RWPE1 (cell line): ENCODE measurements around the gene PDE4B.

Experiments used
- CTCF ChIA-PET: fragments of 350-600 bp; sonication (Branson Sonifier 250); formaldehyde crosslinking; extraction: SDS; loops from one replicate; lab custom pipeline; 2021; lab: Yijun Ruan, JAX
- POLR2A ChIA-PET: fragments of 400-600 bp; formaldehyde crosslinking; extraction: SDS; loops from one replicate; lab custom pipeline; 2020; ENCODE audit warnings: antibody characterized with exemption; ENCODE audit not compliant: low non-redundant PET; lab: Yijun Ruan, JAX
- DNase-seq: peaks from one replicate; pipeline ENCODE4 v3.0.0; 2012; ENCODE audit warnings: low spot score
- H3K27ac ChIP-seq: fragments of 450-650 bp; 2 replicates; pipeline ENCODE4 v1.5.1; 2017
- TF ChIP-seq, protein P1 (sequence below): fragments of 450-650 bp; conservative IDR thresholded peaks from 2 replicates; pipeline ENCODE4 v1.5.1; 2017; ENCODE audit warnings: low read depth, mild to moderate bottlenecking

Gene PDE4B

DNA sequence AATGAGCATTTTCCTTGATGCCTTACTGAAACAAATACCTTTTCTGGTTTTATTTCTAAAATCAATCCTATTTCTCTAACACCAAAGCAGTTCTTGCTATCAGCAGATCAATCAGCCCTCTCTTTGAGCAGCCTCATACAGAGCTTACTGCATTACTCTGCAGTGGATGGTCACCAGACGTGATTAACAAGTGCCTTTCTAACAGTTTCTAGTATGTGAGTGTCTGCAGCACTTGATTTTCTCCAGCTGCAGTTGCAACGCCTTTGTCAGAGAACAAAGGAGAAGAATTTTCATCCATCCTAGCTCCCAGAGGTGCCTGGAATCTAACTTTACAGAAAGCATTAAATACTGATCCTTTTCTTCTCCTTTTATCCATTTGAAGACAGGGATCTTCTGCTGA, 563.9 kb downstream of the PDE4B start:
- CTCF ChIA-PET = interaction anchor here (0.6 kb wide), 1 partner anchor 843 kb away, joined by 4 read pairs; no protein-coding TSS in a partner anchor
- no peak for DNase-seq
- POLR2A ChIA-PET = no interaction called here
- TF ChIP-seq, protein P1, sequence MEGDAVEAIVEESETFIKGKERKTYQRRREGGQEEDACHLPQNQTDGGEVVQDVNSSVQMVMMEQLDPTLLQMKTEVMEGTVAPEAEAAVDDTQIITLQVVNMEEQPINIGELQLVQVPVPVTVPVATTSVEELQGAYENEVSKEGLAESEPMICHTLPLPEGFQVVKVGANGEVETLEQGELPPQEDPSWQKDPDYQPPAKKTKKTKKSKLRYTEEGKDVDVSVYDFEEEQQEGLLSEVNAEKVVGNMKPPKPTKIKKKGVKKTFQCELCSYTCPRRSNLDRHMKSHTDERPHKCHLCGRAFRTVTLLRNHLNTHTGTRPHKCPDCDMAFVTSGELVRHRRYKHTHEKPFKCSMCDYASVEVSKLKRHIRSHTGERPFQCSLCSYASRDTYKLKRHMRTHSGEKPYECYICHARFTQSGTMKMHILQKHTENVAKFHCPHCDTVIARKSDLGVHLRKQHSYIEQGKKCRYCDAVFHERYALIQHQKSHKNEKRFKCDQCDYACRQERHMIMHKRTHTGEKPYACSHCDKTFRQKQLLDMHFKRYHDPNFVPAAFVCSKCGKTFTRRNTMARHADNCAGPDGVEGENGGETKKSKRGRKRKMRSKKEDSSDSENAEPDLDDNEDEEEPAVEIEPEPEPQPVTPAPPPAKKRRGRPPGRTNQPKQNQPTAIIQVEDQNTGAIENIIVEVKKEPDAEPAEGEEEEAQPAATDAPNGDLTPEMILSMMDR = no peak
- H3K27ac ChIP-seq = no peak overlapping the region

DNA sequence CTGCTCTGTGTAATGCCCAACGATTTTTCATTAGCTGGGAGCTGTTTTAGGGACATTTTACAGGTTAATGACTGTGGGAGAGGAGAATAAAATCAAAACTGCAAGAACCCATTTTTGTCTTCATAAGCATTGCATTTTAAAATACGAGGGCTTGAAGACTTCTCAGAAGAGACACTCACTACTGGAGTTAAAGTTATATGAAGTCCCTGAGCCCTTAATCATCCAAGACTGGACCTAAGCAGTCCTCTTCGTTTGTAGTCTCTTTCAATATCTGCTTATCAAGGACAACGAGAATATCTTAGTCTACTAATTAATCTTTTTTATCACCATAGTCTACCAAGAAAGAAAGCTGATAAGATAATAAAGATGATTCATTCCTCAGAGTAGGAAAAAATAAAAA, 564.3 kb downstream of the PDE4B start:
- ChIA-PET CTCF (interaction anchor here (0.6 kb wide), 1 partner anchor 843 kb away, joined by 4 read pairs; no protein-coding TSS in a partner anchor), POLR2A (no interaction called here)
- no peak overlapping the region for H3K27ac ChIP-seq
- no peak for DNase-seq
- TF ChIP-seq, protein P1 = no peak

DNA sequence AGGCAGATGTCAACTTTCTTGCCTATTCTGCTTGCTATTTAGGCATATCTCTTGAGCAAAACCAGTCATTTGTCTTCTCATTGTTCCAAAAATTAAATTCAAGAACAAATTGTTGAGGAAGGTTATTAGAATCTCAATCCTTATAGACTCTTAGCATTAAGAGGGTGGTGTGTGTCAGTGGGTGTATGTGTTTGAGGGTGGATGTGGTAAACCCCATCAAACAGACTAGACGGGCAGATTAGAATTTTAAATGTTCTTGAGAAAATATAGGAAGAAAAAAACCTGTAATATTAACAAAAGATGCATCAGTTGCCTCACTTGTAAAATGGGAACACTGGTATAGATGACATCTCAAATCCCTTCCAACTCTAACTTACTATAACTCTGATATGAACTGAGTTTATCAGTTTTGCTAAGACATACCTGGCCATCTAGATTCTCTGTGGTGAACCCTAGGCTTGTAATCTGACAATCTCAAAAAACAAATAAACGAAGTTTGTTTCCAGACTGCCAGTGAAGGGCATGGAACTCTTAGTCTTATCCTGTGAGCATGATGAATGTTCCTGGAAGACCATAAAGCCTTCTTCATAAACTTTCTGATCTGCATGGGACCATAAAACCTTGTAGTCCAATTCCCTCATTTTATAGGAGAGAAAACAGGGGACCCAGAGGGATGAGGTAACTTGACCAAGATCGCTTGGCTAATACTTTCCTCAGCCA, 564.9 kb downstream of the PDE4B start:
- DNase-seq = no peak
- TF ChIP-seq, protein P1 = no peak
- ChIA-PET CTCF (interaction anchor here (0.6 kb wide), 1 partner anchor 842 kb away, joined by 4 read pairs; no protein-coding TSS in a partner anchor), POLR2A (no interaction called here)
- H3K27ac ChIP-seq = no peak overlapping the region

DNA sequence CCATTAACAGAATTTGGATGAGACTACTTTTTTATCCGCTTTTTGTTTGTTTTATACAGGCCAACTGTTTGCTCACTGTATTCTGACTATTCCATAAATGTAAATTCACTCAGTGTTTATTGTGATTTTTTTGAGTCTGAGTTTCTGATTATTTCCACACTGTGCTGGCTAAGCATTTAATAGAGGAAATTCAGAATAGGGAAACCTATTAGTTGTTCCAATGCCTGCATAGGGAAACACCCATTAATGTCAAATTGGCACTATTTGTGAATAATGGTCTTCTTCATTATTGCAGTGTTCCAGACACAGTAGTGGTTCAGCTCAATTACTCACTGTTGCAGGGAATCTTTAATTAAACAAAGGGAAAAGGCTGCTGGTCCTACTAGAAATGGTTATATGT, 566.6 kb downstream of the PDE4B start:
- DNase-seq = no peak
- ChIA-PET POLR2A (no interaction called here), CTCF (no interaction called here)
- TF ChIP-seq, protein P1 = no peak
- no peak overlapping the region for H3K27ac ChIP-seq

DNA sequence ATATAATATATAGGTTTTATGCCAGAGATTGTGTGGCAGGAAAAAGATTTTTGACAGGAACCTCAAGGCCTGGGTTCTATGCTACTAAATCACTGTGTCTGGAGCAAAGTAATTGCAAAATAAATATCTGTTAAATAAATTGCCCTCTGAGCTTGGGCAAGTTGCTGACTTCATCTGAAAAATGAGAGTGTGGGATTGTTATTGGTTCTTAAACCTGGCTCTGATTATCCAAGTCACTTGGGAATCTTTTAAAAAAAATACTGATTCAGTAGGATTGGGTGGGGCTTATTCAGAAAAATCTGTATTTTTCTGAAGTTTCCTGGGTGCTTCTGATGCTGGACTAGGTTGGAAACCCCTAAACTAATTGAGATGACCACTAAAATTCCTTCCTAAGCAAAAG, 567.1 kb downstream of the PDE4B start:
- TF ChIP-seq, protein P1 = no peak
- ChIA-PET POLR2A (no interaction called here), CTCF (interaction anchor here (0.6 kb wide), 1 partner anchor 108 kb away, joined by 3 read pairs; no protein-coding TSS in a partner anchor)
- no peak for DNase-seq
- H3K27ac ChIP-seq = no peak overlapping the region

DNA sequence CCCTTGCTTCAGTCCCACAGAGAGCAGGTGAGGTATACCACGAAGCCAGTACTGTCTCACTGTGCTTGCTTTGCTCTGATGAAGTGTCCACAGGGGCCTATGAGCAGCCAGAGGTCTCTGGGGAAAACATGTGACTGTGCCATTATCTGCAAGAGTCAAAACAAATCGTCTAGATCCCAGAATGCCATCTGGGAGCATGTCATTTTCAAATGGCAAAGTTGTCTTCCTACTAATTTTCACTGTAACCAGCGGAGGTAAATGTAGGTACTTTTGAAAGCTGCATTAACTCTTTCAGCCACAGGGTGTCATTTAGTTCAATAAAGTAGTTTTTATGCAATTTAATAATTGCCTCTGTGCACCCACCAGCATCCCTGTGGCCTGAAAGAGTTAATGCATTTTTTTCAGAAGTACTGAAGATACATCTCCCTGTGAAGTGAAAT, 567.6 kb downstream of the PDE4B start:
- ChIA-PET POLR2A (no interaction called here), CTCF (interaction anchor here (0.6 kb wide), 1 partner anchor 108 kb away, joined by 3 read pairs; no protein-coding TSS in a partner anchor)
- DNase-seq = no peak
- H3K27ac ChIP-seq = no peak overlapping the region
- TF ChIP-seq, protein P1 = no peak
